Neuronal stem cell (in vitro differentiated cells): ENCODE results near the gene RAB42. TPM values are rescaled to one million over a fixed set of nuclear protein-coding genes. Genes with fewer than 3 reads are reported as not detected.

Experiments
- DNase-seq: peaks from one replicate; pipeline ENCODE4 v3.0.0-alpha.2; 2013; ENCODE audit warnings: low spot score
- H2AFZ ChIP-seq: one replicate; pipeline ENCODE4 v1.6.1; 2013; ENCODE audit warnings: mild to moderate bottlenecking, low read length, inconsistent platforms
- H2AK5ac ChIP-seq: 2 replicates; pipeline ENCODE4 v1.6.1; 2013; ENCODE audit warnings: low read depth, mild to moderate bottlenecking, inconsistent platforms, low read length, moderate library complexity, mixed read lengths
- H2BK120ac ChIP-seq: 2 replicates; pipeline ENCODE4 v1.6.1; 2013; ENCODE audit warnings: low read depth, mild to moderate bottlenecking, inconsistent platforms, low read length, moderate library complexity, mixed read lengths
- H2BK12ac ChIP-seq: one replicate; pipeline ENCODE4 v1.6.1; 2013; ENCODE audit warnings: low read length, inconsistent platforms
- H2BK15ac ChIP-seq: 2 replicates; pipeline ENCODE4 v1.6.1; 2013; ENCODE audit warnings: mild to moderate bottlenecking, low read length, inconsistent platforms, mixed read lengths
- H2BK5ac ChIP-seq: one replicate; pipeline ENCODE4 v1.6.1; 2013; ENCODE audit warnings: inconsistent platforms, mild to moderate bottlenecking, low read length, moderate library complexity
- H3K14ac ChIP-seq: one replicate; pipeline ENCODE4 v1.6.1; 2013; ENCODE audit warnings: low read length, inconsistent platforms
- H3K18ac ChIP-seq: 2 replicates; pipeline ENCODE4 v1.6.1; 2013; ENCODE audit warnings: low read length, inconsistent platforms
- H3K23ac ChIP-seq: 2 replicates; pipeline ENCODE4 v1.6.1; 2013; ENCODE audit warnings: low read depth, mild to moderate bottlenecking, mixed read lengths, low read length, inconsistent platforms; ENCODE audit not compliant: poor library complexity
- H3K27ac ChIP-seq: replicated peaks from 3 replicates; pipeline ENCODE4 v1.5.1; 2013; ENCODE audit warnings: low read length, inconsistent platforms
- H3K27me3 ChIP-seq, 3 experiments: 2 replicates each; pipeline ENCODE4 v1.6.1; 2013; ENCODE audit warnings: low read length in 3 of 3, mild to moderate bottlenecking in 2 of 3, inconsistent platforms in 1 of 3, low read depth in 1 of 3, mixed read lengths in 1 of 3, moderate library complexity in 1 of 3; ENCODE audit not compliant: control insufficient read depth in 3 of 3, insufficient read depth in 3 of 3
- H3K36me3 ChIP-seq, 2 donors: replicated peaks in 1 of 2; 2 replicates each; pipeline ENCODE4 v1.6.1; 2013; ENCODE audit warnings: low read length in 2 of 2; ENCODE audit not compliant: control insufficient read depth in 2 of 2, insufficient read depth in 2 of 2
- H3K4ac ChIP-seq: 2 replicates; pipeline ENCODE4 v1.6.1; 2013; ENCODE audit warnings: inconsistent platforms, mild to moderate bottlenecking, low read length, moderate library complexity
- H3K4me1 ChIP-seq, 2 donors: 1 replicate in 1 of 2; 2 replicates in 1 of 2; pipeline ENCODE4 v1.6.1; 2013; ENCODE audit warnings: low read length in 2 of 2, low read depth in 1 of 2; ENCODE audit not compliant: control insufficient read depth in 2 of 2, insufficient read depth in 1 of 2
- H3K4me2 ChIP-seq: one replicate; pipeline ENCODE4 v1.6.1; 2013; ENCODE audit warnings: mild to moderate bottlenecking, low read length, inconsistent platforms; ENCODE audit not compliant: insufficient read depth, poor library complexity, severe bottlenecking
- H3K4me3 ChIP-seq, 2 donors: 2 replicates each; pipeline ENCODE4 v1.5.1; 2013; ENCODE audit warnings: low read length in 2 of 2, mild to moderate bottlenecking in 2 of 2, inconsistent platforms in 1 of 2, moderate library complexity in 1 of 2
- H3K79me1 ChIP-seq: one replicate; pipeline ENCODE4 v1.6.1; 2013; ENCODE audit warnings: low read depth, mild to moderate bottlenecking, inconsistent platforms, low read length, moderate library complexity
- H3K9ac ChIP-seq: one replicate; pipeline ENCODE4 v1.6.1; 2013; ENCODE audit warnings: mild to moderate bottlenecking, low read depth, low read length, inconsistent platforms; ENCODE audit not compliant: poor library complexity
- H3K9me3 ChIP-seq, 2 donors: replicated peaks in 1 of 2; 2 replicates each; pipeline versions ENCODE3 to v1.6.1; 2013; ENCODE audit warnings: low read length in 2 of 2, mild to moderate bottlenecking in 2 of 2, inconsistent platforms in 1 of 2, low read depth in 1 of 2, mixed read lengths in 1 of 2, moderate library complexity in 1 of 2; ENCODE audit not compliant: control insufficient read depth in 2 of 2, insufficient read depth in 1 of 2
- H4K8ac ChIP-seq: one replicate; pipeline ENCODE4 v1.6.1; 2013; ENCODE audit warnings: low read depth, mild to moderate bottlenecking, inconsistent platforms, low read length, moderate library complexity
- H4K91ac ChIP-seq: one replicate; pipeline ENCODE4 v1.6.1; 2013; ENCODE audit warnings: low read length, low read depth, mild to moderate bottlenecking, inconsistent platforms; ENCODE audit not compliant: poor library complexity
- WGBS, 2 donors: extraction: QIAGEN DNeasy Blood & Tissue Kit; methylation state at CpG; one replicate each; pipeline ENCODE4 v1.1.7; 2013; ENCODE audit warnings: missing lambda C conversion rate in 2 of 2, mixed read lengths in 1 of 2; ENCODE audit not compliant: insufficient read length in 2 of 2, insufficient replicate concordance in 1 of 2; ENCODE audit errors: extremely low coverage in 2 of 2; 5-methylcytosine and 5-hydroxymethylcytosine counted together
- polyA plus RNA-seq, 2 experiments: library from polyadenylated mRNA; stranded (reverse); fragments of 200-250 nt; gene quantifications; one replicate each; pipeline ENCODE4 v1.2.3, GENCODE V29; 2013

Gene RAB42
- 5.1 TPM for polyA plus RNA-seq (2013, experiment 1 of 2)
- polyA plus RNA-seq (2013, experiment 2 of 2), result 5.1 TPM

GRCh38 chr1:28591708-28592320 lies at the start of gene RAB42:
Gene RAB42 (plus strand): TSS chr1:28592265. CDS start chr1:28592512, 247 bp downstream.
- Histone ChIP-seq H3K36me3 (no peaks in the 10 kb centered on the region), H3K4me3 (peak within 1 kb of the TSS; percentile 33 to 83), H2AK5ac (peak within 1 kb of the TSS; percentile 88), H2BK12ac (peak within 1 kb of the TSS; percentile 86), H3K79me1 (no peaks in the 10 kb centered on the region), H3K27me3 (peaks cover 0 to 11% (median 0%) of the 10 kb centered on the region in 3 experiments), H2AFZ (peak within 1 kb of the TSS; percentile 78), H3K23ac (no peak within 1 kb of the TSS), H2BK120ac (peak within 1 kb of the TSS; percentile 65), H4K91ac (no peak within 1 kb of the TSS), H3K9me3 (peaks cover 0 to 2% of the 10 kb centered on the region in 2 donors), H3K4me2 (peak within 1 kb of the TSS; percentile 83), H3K9ac (peak within 1 kb of the TSS; percentile 81), H3K4ac (no peak within 1 kb of the TSS), H4K8ac (peak within 1 kb of the TSS; percentile 65), H3K18ac (peak within 1 kb of the TSS; percentile 94), H2BK5ac (peak within 1 kb of the TSS; percentile 93), H3K4me1 (peaks cover 2 to 4% of the 10 kb centered on the region in 2 donors), H2BK15ac (peak within 1 kb of the TSS; percentile 75), H3K14ac (peak within 1 kb of the TSS; percentile 97), H3K27ac (no peak within 1 kb of the TSS)
- no peak for DNase-seq
- no CpG with 5 or more reads among the region's 13 CpGs for whole genome bisulfite sequencing, 2 donors

GRCh38 chr1:28545246-28545628 lies 46.8 kb upstream of the RAB42 start:
- Histone ChIP-seq H3K79me1 (no peaks in the 10 kb centered on the region), H2BK5ac (no peak overlapping the region), H4K8ac (no peak overlapping the region), H3K4ac (no peak overlapping the region), H3K9me3 (no peaks in the 10 kb centered on the region), H2BK12ac (no peak overlapping the region), H3K4me1 (no peaks in the 10 kb centered on the region), H3K23ac (no peak overlapping the region), H2BK15ac (no peak overlapping the region), H3K14ac (no peak overlapping the region), H3K4me3 (no peak overlapping the region), H3K27ac (no peak overlapping the region), H3K27me3 (no peaks in the 10 kb centered on the region), H2AFZ (no peak overlapping the region), H2AK5ac (no peak overlapping the region), H3K36me3 (no peaks in the 10 kb centered on the region), H3K4me2 (no peak overlapping the region), H3K9ac (no peak overlapping the region), H2BK120ac (no peak overlapping the region), H3K18ac (no peak overlapping the region), H4K91ac (no peak overlapping the region)
- WGBS, 2 donors, result no CpG with 5 or more reads among the region's 4 CpGs
- DNase-seq, result no peak

- H3K14ac ChIP-seq, result no peak overlapping the region
- H3K79me1 ChIP-seq, result peaks cover under 1% of the 10 kb centered on the region
- no peaks in the 10 kb centered on the region for H3K27me3 ChIP-seq
- no peak overlapping the region for H4K8ac ChIP-seq
- H2BK12ac ChIP-seq, result no peak overlapping the region
- H3K9me3 ChIP-seq, result no peaks in the 10 kb centered on the region
- H2BK5ac ChIP-seq, result no peak overlapping the region
- H3K4me2 ChIP-seq, result no peak overlapping the region
- no peak overlapping the region for H4K91ac ChIP-seq
- no peak overlapping the region for H3K4ac ChIP-seq
- no peak overlapping the region for H2AFZ ChIP-seq
- no peak overlapping the region for H2BK15ac ChIP-seq
- DNase-seq, result no peak
- no peak overlapping the region for H3K4me3 ChIP-seq
- no CpG with 5 or more reads among the region's 3 CpGs for WGBS, 2 donors
- no peak overlapping the region for H3K27ac ChIP-seq
- no peak overlapping the region for H2BK120ac ChIP-seq
- H3K23ac ChIP-seq, result no peak overlapping the region
- H3K36me3 ChIP-seq, result no peaks in the 10 kb centered on the region
- no peak overlapping the region for H3K18ac ChIP-seq
- no peak overlapping the region for H2AK5ac ChIP-seq
- H3K4me1 ChIP-seq, result no peaks in the 10 kb centered on the region
- H3K9ac ChIP-seq, result no peak overlapping the region
Observed at GRCh38 chr1:28548318-28548717, 43.7 kb upstream of the RAB42 start.

- no peak overlapping the region for H4K91ac ChIP-seq
- no peak overlapping the region for H3K23ac ChIP-seq
- H3K36me3 ChIP-seq, result peaks cover 0 to 21% of the 10 kb centered on the region in 2 donors
- H3K27ac ChIP-seq, result no peak overlapping the region
- no peak overlapping the region for H2BK5ac ChIP-seq
- H3K4me1 ChIP-seq, result peaks cover 0 to 3% of the 10 kb centered on the region in 2 donors
- H3K27me3 ChIP-seq, result no peaks in the 10 kb centered on the region
- no peak for DNase-seq
- no peak overlapping the region for H3K14ac ChIP-seq
- H3K18ac ChIP-seq, result no peak overlapping the region
- H2BK12ac ChIP-seq, result no peak overlapping the region
- no CpG with 5 or more reads among the region's 6 CpGs for WGBS, 2 donors
- no peak overlapping the region for H3K4me2 ChIP-seq
- H4K8ac ChIP-seq, result no peak overlapping the region
- H3K4ac ChIP-seq, result no peak overlapping the region
- H2AFZ ChIP-seq, result no peak overlapping the region
- no peak overlapping the region for H3K9ac ChIP-seq
- no peak overlapping the region for H2BK15ac ChIP-seq
- no peak overlapping the region for H3K4me3 ChIP-seq
- peaks cover 4% of the 10 kb centered on the region for H3K79me1 ChIP-seq
- no peak overlapping the region for H2BK120ac ChIP-seq
- no peaks in the 10 kb centered on the region for H3K9me3 ChIP-seq
- H2AK5ac ChIP-seq, result no peak overlapping the region
Observed at GRCh38 chr1:28551381-28551780, 40.7 kb upstream of the RAB42 start.
